Gastrocnemius medialis (tissue), 4 donors: ENCODE measurements around the gene GRB2.

ENCODE experiments used
- CTCF ChIP-seq, 5 experiments: fragments of 450-650 bp in 3 of 5; fragments of 200-600 bp in 2 of 5; sonication (generic) in 2 of 5; IDR thresholded peaks in 4 of 5; conservative IDR thresholded peaks in 1 of 5; 1 replicate in 4 of 5; 2 replicates in 1 of 5; pipeline ENCODE4 v1.5.1; 2016 to 2019; ENCODE audit warnings: antibody characterized with exemption in 5 of 5, mild to moderate bottlenecking in 3 of 5, moderate library complexity in 3 of 5
- POLR2A ChIP-seq, 2 donors: fragments of 450-650 bp; IDR thresholded peaks; one replicate each; pipeline ENCODE4 v1.6.1; 2017; ENCODE audit warnings: antibody characterized with exemption in 2 of 2, mild to moderate bottlenecking in 2 of 2, moderate library complexity in 2 of 2

GRCh38 chr17:75367312-75367711 lies 38.2 kb downstream of the GRB2 start:
- no peak for TF ChIP-seq CTCF (IDR thresholded peaks at IDR 0.05 in 4 of 5, conservative IDR thresholded peaks at IDR 0.05 in 1 of 5)
- TF ChIP-seq POLR2A (IDR thresholded peaks at IDR 0.05), result no peak
